Measurements from ENCODE around the gene GAREM1.

DNA sequence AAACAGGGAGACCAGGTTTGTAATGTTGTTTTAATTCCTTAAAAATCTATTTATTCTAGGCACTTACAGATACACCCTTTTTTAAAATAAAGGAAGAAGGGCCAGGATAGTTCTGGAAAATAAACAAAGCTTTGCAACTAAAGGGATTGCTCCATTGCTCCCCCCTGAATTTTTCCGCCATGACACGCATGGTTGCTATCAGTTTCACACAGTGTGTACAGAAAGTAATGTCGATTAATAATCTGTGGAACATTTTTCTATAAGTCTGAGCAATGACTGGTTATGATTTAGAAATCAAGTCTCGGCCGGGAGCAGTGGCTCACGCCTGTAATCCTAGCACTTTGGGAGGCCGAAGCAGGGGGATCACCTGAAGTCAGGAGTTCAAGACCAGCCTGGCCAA is 90.8 kb downstream of the GAREM1 start:
- no peak for TF ChIP-seq EP300 (IDR thresholded peaks at IDR 0.05)
- TF ChIP-seq, protein P1, sequence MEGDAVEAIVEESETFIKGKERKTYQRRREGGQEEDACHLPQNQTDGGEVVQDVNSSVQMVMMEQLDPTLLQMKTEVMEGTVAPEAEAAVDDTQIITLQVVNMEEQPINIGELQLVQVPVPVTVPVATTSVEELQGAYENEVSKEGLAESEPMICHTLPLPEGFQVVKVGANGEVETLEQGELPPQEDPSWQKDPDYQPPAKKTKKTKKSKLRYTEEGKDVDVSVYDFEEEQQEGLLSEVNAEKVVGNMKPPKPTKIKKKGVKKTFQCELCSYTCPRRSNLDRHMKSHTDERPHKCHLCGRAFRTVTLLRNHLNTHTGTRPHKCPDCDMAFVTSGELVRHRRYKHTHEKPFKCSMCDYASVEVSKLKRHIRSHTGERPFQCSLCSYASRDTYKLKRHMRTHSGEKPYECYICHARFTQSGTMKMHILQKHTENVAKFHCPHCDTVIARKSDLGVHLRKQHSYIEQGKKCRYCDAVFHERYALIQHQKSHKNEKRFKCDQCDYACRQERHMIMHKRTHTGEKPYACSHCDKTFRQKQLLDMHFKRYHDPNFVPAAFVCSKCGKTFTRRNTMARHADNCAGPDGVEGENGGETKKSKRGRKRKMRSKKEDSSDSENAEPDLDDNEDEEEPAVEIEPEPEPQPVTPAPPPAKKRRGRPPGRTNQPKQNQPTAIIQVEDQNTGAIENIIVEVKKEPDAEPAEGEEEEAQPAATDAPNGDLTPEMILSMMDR (IDR thresholded peaks at IDR 0.05), result no peak
- TF ChIP-seq POLR2A (IDR thresholded peaks at IDR 0.05), result no peak
